NCI-H2171 (cell line): Measurements from ENCODE around the gene VCAM1.
"Not testable (repeated sequence)": the region's sequence is repeated elsewhere in the genome, so short reads cannot be mapped to it uniquely, and the experiment has no call there.

Experiments used
- DNase-seq: peaks from one replicate; lab custom pipeline; 2025; lab: John Stamatoyannopoulos, UW

The VCAM1 gene

DNA sequence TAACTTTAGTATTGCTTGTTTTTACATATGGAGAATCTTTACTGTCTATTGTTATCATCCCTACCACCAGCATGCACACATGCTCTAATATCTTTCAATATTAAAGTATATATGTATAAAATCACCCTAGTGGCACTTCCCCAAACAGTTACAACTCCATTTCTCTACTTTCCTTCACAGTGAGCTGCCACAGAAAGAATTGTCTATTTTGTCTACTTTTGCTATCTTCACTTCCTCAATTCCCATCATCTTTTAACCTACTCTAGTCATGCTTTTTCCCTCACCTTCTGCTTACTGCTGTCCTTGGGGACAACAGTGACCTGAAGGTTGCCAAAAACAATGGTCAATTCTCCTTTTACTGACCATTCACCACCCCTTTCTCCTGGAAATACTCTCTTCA lies 59.2 kb downstream of the VCAM1 start:
- no peak for DNase-seq

DNA sequence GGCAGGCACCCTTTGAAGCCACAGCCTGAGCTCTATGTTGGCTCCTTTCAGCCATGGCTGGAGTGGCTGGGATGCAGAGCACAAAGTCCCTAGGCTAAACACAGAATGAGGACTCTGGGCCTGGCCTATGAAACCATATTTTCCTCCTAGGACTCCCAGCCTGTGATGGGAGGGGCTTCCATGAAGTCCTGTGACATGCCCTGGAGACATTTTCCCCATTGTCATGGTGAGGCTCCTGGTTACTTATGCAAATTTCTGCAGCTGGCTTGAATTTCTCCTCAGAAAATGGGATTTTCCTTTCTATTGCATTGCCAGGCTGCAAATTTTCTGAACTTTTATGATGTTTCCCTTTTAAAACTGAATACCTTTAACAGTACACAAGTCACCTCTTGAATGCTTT lies 61.3 kb downstream of the VCAM1 start:
- no peak for DNase-seq

DNA sequence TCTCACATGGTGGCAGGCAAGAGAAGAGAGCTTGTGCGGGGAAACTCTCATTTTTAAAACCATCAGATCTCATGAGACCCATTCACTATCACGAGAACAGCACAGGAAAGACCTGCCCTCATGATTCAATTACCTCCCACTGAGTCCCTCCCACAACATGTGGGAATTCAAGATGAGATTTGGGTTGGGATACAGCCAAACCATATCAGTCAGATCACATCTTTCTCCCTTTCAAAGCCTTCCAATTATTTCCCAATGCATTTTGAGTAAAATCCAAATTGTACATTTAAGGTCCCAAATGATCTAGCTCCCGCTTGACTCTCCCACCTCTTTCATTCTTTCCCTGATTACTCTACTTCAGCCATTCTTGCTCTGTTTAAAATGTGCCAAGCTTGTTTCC lies 62.2 kb downstream of the VCAM1 start:
- not testable (repeated sequence) for DNase-seq

DNA sequence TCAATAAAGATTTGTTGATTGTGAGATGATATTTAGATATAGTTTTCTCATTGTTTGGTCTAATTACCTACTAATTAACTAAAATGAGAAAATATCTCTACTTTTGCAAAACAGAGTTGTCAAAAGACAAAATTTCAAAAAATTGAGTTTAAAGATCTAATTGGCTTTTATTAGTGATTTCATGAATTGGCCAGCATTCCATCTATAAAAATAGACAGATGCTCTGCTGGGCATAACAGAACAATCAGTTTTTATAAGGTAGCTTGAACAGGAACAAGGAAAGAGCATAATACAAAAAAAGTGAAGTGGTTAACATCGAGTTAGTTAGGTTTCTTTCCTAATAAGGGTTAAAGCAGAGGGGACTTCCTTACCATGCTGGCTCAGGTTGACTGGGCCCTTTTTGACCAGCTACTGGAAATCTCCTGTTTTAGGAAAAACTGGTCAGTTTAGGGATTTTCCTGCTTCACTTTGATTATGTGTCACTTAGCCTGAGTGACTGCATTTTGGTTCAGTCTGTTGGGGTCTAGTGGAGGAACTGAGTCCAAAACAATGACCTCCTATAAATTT lies 63.0 kb downstream of the VCAM1 start:
- no peak for DNase-seq

DNA sequence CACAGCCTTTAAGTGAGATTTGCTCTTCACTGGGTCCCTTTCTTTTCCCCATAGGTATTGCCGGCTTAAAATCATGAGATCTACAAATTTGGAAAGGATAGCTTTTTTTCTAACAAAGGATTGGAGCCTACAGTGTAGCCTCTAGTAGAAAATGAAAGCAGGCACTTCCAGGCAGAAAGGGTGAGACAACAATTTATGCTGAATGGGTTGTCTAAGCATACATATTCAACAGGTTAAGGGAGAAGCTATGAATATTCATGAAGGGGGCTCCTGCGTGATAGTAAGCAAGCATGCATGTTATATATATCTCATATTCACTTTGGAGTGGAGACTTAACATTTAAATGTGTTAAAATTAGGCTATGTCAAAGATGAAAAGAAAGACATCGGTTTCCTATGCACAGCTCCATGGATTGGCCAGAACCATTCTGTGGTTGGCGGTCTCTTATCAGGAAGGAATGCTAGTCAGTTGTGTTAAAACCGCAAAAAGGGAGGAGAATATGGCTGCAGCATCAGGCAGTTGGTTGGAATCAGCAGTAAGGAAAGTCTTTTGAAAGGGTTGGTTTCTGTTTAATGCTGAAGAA lies 66.0 kb downstream of the VCAM1 start:
- DNase-seq, result no peak

DNA sequence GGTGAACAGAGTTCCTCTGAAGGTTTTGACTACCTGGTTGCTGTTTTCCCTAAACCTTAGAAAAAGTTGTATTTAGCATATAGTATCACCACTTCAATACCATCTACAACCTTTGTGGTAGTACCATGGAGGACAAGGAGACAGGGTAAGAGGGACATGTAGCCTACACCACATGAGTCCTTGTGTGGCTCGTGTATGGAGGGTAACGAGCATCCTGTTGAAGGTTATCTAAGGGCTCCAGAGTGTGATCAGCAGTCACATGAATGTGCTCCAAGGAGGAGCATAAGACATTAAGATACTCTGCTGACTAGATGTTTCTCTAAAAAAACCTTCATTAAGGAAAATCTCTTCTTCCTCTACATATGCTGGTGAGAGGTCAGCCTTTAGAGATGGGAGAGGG lies 67.3 kb downstream of the VCAM1 start:
- no peak for DNase-seq
